AG09319 (cell line): ENCODE measurements around the gene SNX3.
"Not testable (repeated sequence)": the region's sequence is repeated elsewhere in the genome, so short reads cannot be mapped to it uniquely, and the experiment has no call there.

Source experiments
- DNase-seq: peaks from one replicate; pipeline ENCODE4 v3.0.0-alpha.2; 2010; ENCODE audit warnings: low read depth; ENCODE audit errors: extremely low read depth
- TF ChIP-seq, protein P1 (sequence below): IDR thresholded peaks from 2 replicates; pipeline ENCODE4 v1.5.1; 2011; ENCODE audit warnings: low read depth, mild to moderate bottlenecking, inconsistent platforms, low read length, moderate library complexity

SNX3 gene

DNA sequence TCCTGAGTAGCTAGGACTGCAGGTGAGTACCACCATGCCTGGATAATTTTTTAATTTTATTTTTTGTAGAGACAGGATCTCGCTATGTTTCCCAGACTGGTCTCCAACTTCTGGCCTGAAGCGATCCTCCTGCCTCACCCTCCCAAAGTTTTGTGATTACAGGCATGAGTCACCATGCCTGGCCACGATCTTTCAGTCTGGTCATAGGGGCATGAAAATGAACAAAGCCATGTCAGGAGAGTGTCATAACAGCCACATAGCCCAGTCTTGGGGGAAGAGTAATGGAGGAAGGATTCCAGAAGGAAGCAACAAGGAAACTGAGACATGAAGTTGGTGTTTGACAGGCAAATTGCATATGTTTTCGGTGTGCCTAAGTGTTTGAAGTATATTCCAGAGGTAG lies 17.0 kb upstream of the SNX3 start:
- DNase-seq: no peak
- TF ChIP-seq, protein P1, sequence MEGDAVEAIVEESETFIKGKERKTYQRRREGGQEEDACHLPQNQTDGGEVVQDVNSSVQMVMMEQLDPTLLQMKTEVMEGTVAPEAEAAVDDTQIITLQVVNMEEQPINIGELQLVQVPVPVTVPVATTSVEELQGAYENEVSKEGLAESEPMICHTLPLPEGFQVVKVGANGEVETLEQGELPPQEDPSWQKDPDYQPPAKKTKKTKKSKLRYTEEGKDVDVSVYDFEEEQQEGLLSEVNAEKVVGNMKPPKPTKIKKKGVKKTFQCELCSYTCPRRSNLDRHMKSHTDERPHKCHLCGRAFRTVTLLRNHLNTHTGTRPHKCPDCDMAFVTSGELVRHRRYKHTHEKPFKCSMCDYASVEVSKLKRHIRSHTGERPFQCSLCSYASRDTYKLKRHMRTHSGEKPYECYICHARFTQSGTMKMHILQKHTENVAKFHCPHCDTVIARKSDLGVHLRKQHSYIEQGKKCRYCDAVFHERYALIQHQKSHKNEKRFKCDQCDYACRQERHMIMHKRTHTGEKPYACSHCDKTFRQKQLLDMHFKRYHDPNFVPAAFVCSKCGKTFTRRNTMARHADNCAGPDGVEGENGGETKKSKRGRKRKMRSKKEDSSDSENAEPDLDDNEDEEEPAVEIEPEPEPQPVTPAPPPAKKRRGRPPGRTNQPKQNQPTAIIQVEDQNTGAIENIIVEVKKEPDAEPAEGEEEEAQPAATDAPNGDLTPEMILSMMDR: no peak

DNA sequence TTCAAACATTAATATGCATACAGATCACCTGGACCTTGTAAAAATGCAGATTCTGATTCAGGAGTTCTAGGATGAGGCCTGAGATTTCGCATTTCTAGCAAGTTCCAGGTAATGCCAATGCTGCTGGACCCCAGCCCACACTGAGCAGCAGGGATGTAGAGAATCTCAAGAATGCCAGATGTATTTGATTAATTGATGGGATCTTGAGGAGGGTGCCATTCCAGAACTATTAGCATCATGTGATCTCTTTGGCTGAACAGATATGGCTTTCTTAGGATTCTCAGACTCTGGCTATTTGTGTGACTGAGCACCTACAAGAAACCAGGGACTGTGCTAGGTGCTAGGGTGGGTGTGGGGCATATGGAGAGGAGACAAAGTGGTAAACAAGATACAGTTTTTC lies 16.5 kb upstream of the SNX3 start:
- TF ChIP-seq, protein P1: no peak
- DNase-seq: no peak

DNA sequence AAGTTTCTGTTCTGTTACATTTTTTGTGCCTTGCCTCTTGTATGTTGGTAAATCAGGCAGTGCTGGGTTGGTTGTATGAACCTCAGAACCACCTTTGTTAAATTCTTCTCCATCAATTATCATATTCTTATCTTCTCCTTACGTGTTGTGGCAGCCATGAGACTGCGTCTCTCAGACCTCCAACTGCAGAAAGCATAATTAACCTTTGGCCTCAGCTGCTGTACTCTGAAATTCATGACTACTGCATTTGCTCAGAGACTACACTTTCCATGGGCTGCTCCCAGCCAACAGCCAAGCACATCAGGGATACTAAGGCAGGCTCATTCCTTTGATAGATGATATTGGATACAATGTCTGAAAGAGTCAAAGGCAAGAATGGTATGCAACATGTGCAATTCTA lies 15.1 kb upstream of the SNX3 start:
- TF ChIP-seq, protein P1: no peak
- no peak for DNase-seq

DNA sequence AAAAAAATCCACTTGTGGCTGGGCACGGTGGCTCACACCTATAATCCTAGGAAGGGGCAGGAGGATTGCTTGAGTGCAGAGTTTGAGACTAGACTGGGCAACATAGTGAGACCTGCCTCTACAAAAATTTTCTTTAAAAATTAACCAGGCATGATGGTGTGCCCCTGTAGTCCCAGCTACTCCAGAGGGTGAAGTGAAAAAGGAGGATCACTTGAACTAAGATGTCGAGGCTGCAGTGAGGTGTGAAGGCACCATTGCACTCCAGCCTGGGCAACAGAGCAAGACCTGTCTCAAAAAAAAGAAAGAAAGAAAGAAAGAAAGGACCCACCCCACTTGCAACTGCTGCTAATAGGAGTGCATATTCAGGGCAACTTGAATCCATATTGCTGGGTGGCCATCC lies 13.7 kb upstream of the SNX3 start:
- no peak for DNase-seq
- TF ChIP-seq, protein P1: no peak

DNA sequence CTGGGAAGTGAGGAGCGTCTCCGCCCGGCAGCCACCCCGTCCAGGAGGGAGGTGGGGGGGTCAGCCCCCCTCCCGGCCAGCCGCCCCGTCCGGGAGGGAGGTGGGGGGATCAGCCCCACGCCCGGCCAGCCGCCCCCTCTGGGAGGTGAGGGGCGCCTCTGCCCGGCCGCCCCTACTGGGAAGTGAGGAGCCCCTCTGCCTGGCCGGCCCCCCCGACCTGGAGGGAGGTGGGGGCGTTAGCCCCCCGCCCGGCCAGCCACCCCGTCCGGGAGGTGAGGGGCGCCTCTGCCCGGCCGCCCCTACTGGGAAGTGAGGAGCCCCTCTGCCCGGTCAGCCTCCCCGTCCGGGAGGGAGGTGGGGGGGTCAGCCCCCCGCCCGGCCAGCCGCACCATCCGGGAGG lies 9.1 kb upstream of the SNX3 start:
- not testable (repeated sequence) for DNase-seq

DNA sequence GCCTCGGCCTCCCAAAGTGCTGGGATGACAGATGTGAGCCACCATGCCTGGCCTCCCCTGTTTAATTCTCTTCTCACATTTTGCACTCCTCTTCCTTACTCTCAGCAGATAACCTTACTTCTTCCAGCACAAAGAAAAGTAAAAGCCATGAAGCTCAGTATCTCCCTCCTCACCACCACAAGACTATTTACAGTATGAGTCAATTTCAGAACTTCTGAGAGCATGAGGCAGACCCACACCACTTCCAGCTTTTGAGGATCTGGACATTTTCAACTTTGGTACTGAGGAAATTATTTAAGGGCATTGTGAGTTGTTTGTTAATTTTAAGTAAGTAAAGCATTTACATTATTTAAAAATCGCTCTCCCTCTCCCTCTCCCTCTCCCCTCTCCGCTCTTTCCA lies 8.0 kb upstream of the SNX3 start:
- TF ChIP-seq, protein P1: no peak
- no peak for DNase-seq

DNA sequence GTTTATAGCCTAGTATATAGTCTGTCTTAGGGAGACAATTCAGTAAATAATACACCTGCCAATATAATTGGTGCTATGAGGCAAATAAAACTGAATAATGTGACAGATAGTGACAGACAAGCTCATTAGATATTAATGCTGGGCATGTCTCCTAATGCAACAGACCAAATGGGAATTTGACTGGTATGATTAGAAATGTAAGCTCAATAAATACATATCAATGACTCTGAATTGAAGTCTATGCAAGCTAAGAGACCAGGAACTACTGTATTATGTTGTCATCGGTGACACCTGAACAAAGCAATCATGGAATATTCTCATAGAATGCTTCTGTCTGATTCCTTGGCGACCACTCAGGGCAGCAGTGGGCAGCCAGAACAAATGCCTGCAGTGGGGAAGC lies 2.5 kb upstream of the SNX3 start:
- DNase-seq: no peak

More for the DNA sequence above, 2.5 kb upstream of the SNX3 start:
- TF ChIP-seq, protein P1: no peak
